Hepatocyte (in vitro differentiated cells): ENCODE results near the gene NLRC5.

Experiments used
- EZH2 ChIP-seq: fragments of 200-600 bp; sonication (generic); IDR thresholded peaks from 2 replicates; pipeline ENCODE4 v1.6.1; 2016; ENCODE audit warnings: antibody characterized with exemption, mild to moderate bottlenecking, borderline replicate concordance
- TF ChIP-seq, protein P1 (sequence below): fragments of 200-600 bp; sonication (generic); IDR thresholded peaks from 2 replicates; pipeline ENCODE4 v1.5.1; 2016; ENCODE audit warnings: antibody characterized with exemption, mild to moderate bottlenecking; ENCODE audit not compliant: poor library complexity

DNA sequence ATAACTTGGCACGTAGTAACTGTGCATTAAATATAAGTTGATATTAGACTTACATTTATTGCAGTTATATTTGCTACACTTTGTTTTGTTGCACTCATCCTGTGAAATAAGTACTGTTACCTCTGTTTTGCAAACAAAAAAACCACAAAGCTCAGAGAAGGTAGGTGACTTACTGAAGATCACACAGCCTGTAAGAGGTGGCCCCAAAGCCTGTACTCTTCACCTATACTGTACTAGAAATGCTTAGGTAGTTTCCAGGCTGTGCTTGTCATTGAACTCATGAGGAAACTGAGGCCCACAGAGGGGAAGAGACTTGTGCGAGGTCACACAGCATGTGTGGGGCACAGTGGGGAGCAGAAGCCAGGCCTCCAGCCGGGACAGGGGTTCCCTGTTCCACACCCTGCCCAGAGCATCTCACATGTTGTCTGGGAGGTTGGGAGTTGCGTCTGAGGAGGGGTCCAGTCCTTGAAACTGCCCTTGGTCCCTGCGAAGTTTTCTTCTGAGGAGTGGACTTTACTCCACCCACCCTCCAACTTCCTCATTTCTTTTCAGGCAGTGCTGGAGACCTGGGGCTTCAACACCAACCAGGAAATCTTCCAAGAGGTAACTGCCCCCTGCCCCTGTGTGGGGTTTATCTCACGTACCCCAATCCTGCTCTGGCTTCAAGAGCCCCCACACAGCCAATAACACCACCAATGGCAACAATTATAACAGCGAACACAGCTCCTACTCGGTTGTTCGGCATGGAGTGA lies 14.6 kb upstream of the NLRC5 start:
- TF ChIP-seq, protein P1, sequence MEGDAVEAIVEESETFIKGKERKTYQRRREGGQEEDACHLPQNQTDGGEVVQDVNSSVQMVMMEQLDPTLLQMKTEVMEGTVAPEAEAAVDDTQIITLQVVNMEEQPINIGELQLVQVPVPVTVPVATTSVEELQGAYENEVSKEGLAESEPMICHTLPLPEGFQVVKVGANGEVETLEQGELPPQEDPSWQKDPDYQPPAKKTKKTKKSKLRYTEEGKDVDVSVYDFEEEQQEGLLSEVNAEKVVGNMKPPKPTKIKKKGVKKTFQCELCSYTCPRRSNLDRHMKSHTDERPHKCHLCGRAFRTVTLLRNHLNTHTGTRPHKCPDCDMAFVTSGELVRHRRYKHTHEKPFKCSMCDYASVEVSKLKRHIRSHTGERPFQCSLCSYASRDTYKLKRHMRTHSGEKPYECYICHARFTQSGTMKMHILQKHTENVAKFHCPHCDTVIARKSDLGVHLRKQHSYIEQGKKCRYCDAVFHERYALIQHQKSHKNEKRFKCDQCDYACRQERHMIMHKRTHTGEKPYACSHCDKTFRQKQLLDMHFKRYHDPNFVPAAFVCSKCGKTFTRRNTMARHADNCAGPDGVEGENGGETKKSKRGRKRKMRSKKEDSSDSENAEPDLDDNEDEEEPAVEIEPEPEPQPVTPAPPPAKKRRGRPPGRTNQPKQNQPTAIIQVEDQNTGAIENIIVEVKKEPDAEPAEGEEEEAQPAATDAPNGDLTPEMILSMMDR = no peak
- TF ChIP-seq EZH2 = no peak
